Epidermal melanocyte (primary cell): ENCODE results near the gene AQP2.
"Not testable (repeated sequence)": the region's sequence is repeated elsewhere in the genome, so short reads cannot be mapped to it uniquely, and the experiment has no call there.

Experiments
- DNase-seq: peaks from one replicate; pipeline ENCODE4 v3.0.0; 2011; ENCODE audit warnings: low spot score; ENCODE audit not compliant: insufficient read length

Gene AQP2

GRCh38 chr12:49969651-49970429 lies 19.3 kb downstream of the AQP2 start:
- DNase-seq = no peak

- DNase-seq = no peak
Observed at GRCh38 chr12:49970658-49971057, 20.1 kb downstream of the AQP2 start.

GRCh38 chr12:49971141-49971540 lies 20.6 kb downstream of the AQP2 start:
- no peak for DNase-seq

GRCh38 chr12:49972129-49972528 lies 21.6 kb downstream of the AQP2 start:
- DNase-seq = no peak

GRCh38 chr12:49972641-49973360 lies 22.3 kb downstream of the AQP2 start, which contains the start of gene AQP6:
TSS of gene AQP6 (plus strand) at chr12:49972947. CDS start at chr12:49973174, 227 bp downstream.
- DNase-seq = no peak

- no peak for DNase-seq
Observed at GRCh38 chr12:49973361-49973830, 22.9 kb downstream of the AQP2 start.

GRCh38 chr12:49974231-49974675 lies 23.7 kb downstream of the AQP2 start:
- no peak for DNase-seq

- DNase-seq = no peak
Observed at GRCh38 chr12:49974677-49975317, 24.3 kb downstream of the AQP2 start.

GRCh38 chr12:49975318-49975761 lies 24.8 kb downstream of the AQP2 start:
- no peak for DNase-seq

GRCh38 chr12:49976557-49976956 lies 26.0 kb downstream of the AQP2 start:
- no peak for DNase-seq

- DNase-seq = no peak
Observed at GRCh38 chr12:49978125-49978524, 27.6 kb downstream of the AQP2 start.

- DNase-seq = no peak
Observed at GRCh38 chr12:49979016-49979586, 28.6 kb downstream of the AQP2 start.

GRCh38 chr12:49979791-49980190 lies 29.3 kb downstream of the AQP2 start:
- no peak for DNase-seq

GRCh38 chr12:49980501-49981349 lies 30.2 kb downstream of the AQP2 start:
- DNase-seq = no peak

- no peak for DNase-seq
Observed at GRCh38 chr12:49982246-49983087, 31.9 kb downstream of the AQP2 start.

GRCh38 chr12:49983892-49984291 lies 33.4 kb downstream of the AQP2 start:
- no peak for DNase-seq

GRCh38 chr12:49984476-49985359 lies 34.2 kb downstream of the AQP2 start:
- no peak for DNase-seq

GRCh38 chr12:49985981-49986380 lies 35.4 kb downstream of the AQP2 start:
- no peak for DNase-seq

GRCh38 chr12:49986476-49986875 lies 35.9 kb downstream of the AQP2 start:
- not testable (repeated sequence) for DNase-seq
